Gastrocnemius medialis (tissue), 4 donors: Measurements from ENCODE around the gene A4GNT. TPM values are rescaled to one million over a fixed set of nuclear protein-coding genes. Genes with fewer than 3 reads are reported as not detected.
"Not testable (repeated sequence)": the region's sequence is repeated elsewhere in the genome, so short reads cannot be mapped to it uniquely, and the experiment has no call there.

Source experiments
- ATAC-seq, 2 donors: fragments of 150-250 bp; one replicate each; pipeline ENCODE4 v1.9.1; 2016
- DNase-seq, 2 donors: peaks; one replicate each; pipeline ENCODE4 v3.0.0-alpha.2; 2019
- H3K27ac ChIP-seq, 4 donors: fragments of 200-600 bp; sonication (generic); 1 replicate in 1 of 4; 2 replicates in 3 of 4; pipeline ENCODE4 v1.5.1; 2016 to 2018; ENCODE audit warnings: mild to moderate bottlenecking in 2 of 4, moderate library complexity in 1 of 4
- H3K27me3 ChIP-seq, 3 donors: fragments of 200-600 bp; sonication (generic) in 2 of 3; 1 replicate in 1 of 3; 2 replicates in 2 of 3; pipeline versions ENCODE4 v1.5.1 to v1.6.0; 2016 to 2019; ENCODE audit warnings: mild to moderate bottlenecking in 1 of 3, moderate library complexity in 1 of 3
- H3K36me3 ChIP-seq, 2 donors: fragments of 200-600 bp; sonication (generic) in 1 of 2; one replicate each; pipeline ENCODE4 v1.5.1; 2017 to 2018
- H3K4me1 ChIP-seq, 2 donors: fragments of 200-600 bp; sonication (generic) in 1 of 2; one replicate each; pipeline ENCODE4 v1.5.1; 2016 to 2017; ENCODE audit warnings: mild to moderate bottlenecking in 2 of 2
- H3K4me3 ChIP-seq, 4 donors: fragments of 200-600 bp; sonication (generic) in 3 of 4; 1 replicate in 1 of 4; 2 replicates in 3 of 4; pipeline ENCODE4 v1.5.1; 2016 to 2019; ENCODE audit warnings: mild to moderate bottlenecking in 2 of 4
- H3K9me3 ChIP-seq, 3 donors: fragments of 200-600 bp; sonication (generic) in 2 of 3; 1 replicate in 1 of 3; 2 replicates in 2 of 3; pipeline ENCODE4 v1.5.1; 2016 to 2019
- CTCF ChIP-seq, 5 experiments: fragments of 450-650 bp in 3 of 5; fragments of 200-600 bp in 2 of 5; sonication (generic) in 2 of 5; IDR thresholded peaks in 4 of 5; conservative IDR thresholded peaks in 1 of 5; 1 replicate in 4 of 5; 2 replicates in 1 of 5; pipeline ENCODE4 v1.5.1; 2016 to 2019; ENCODE audit warnings: antibody characterized with exemption in 5 of 5, mild to moderate bottlenecking in 3 of 5, moderate library complexity in 3 of 5
- POLR2A ChIP-seq, 2 donors: fragments of 450-650 bp; IDR thresholded peaks; one replicate each; pipeline ENCODE4 v1.6.1; 2017; ENCODE audit warnings: antibody characterized with exemption in 2 of 2, mild to moderate bottlenecking in 2 of 2, moderate library complexity in 2 of 2
- in situ Hi-C, 4 donors: fragments of 200-750 bp; cut with MboI; loops; one replicate each; pipeline versions ENCODE4 v1.15.0 to v1.8.0; 2017; ENCODE audit warnings: low sequenced_read_pairs in 4 of 4
- intact Hi-C: fragments of 100-400 bp; cut with DNase I; formaldehyde crosslinking; loops from one replicate; pipeline ENCODE4 v1.15.1; 2023; ENCODE audit warnings: low total_unique reads
- total RNA-seq, 4 donors: library from RNA; depleted of rRNA; stranded (reverse); fragments of >200 nt; gene quantifications; one replicate each; pipeline versions ENCODE4 v1.1.0 to v1.2.3, GENCODE V29; 2016

Gene A4GNT
- total RNA-seq, 4 donors from 2014 or later = not detected

DNA sequence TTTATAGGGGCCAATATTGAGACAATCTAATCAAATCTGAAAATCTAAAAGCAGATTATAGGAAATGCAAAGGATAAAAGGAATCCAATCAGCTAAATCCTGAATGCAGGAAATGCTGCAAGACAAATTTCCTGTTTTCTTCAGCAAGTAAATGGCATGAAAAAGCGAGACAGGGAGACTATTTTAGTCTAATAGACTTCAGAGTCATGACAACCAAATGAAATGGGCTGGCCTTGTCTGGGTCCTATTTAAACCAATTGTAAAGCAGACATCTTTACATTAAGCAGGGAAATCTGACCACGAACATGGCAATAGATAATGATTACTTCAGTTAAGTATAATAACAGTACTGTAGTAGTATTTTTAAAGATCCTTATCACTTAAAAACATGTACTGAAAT is 40.4 kb upstream of the A4GNT start:
- H3K9me3 ChIP-seq = no peaks in the 10 kb centered on the region
- intact Hi-C loops = no loop called here
- ATAC-seq = no peak

GRCh38 chr3:138165061-138165460 is 32.9 kb upstream of the A4GNT start:
- Histone ChIP-seq H3K27me3 (no peaks in the 10 kb centered on the region), H3K36me3 (peaks cover 0 to 83% of the 10 kb centered on the region in 2 donors), H3K9me3 (no peaks in the 10 kb centered on the region), H3K27ac (no peak overlapping the region), H3K4me1 (no peaks in the 10 kb centered on the region), H3K4me3 (no peak overlapping the region)
- TF ChIP-seq CTCF (IDR thresholded peaks at IDR 0.05 in 4 of 5, conservative IDR thresholded peaks at IDR 0.05 in 1 of 5) (no peak), POLR2A (IDR thresholded peaks at IDR 0.05) (no peak)
- intact Hi-C loops (no loop called here), in situ Hi-C loops (no loop called here)
- DNase-seq (no peak), ATAC-seq (no peak)

More for the DNA sequence above, 40.4 kb upstream of the A4GNT start:
- Histone ChIP-seq H3K4me3 (no peak overlapping the region), H3K4me1 (peaks cover 5 to 8% of the 10 kb centered on the region in 2 donors), H3K36me3 (peaks cover 0 to 20% of the 10 kb centered on the region in 2 donors), H3K27ac (no peak overlapping the region), H3K27me3 (no peaks in the 10 kb centered on the region)
- in situ Hi-C loops = no loop called here
- DNase-seq = no peak
- no peak for TF ChIP-seq CTCF (IDR thresholded peaks at IDR 0.05 in 4 of 5, conservative IDR thresholded peaks at IDR 0.05 in 1 of 5)

GRCh38 chr3:138157743-138158142 is 25.6 kb upstream of the A4GNT start:
- in situ Hi-C loops = no loop called here

GRCh38 chr3:138154534-138154933 is 22.3 kb upstream of the A4GNT start:
- no peaks in the 10 kb centered on the region for H3K9me3 ChIP-seq
- TF ChIP-seq POLR2A (IDR thresholded peaks at IDR 0.05) (no peak), CTCF (IDR thresholded peaks at IDR 0.05 in 4 of 5, conservative IDR thresholded peaks at IDR 0.05 in 1 of 5) (no peak)
- H3K4me3 ChIP-seq = no peak overlapping the region
- no peaks in the 10 kb centered on the region for H3K27me3 ChIP-seq
- in situ Hi-C loops = no loop called here
- ATAC-seq (no peak), DNase-seq (no peak)
- H3K36me3 ChIP-seq = no peaks in the 10 kb centered on the region
- H3K4me1 ChIP-seq = no peaks in the 10 kb centered on the region
- intact Hi-C loops = no loop called here
- H3K27ac ChIP-seq = no peak overlapping the region

More at GRCh38 chr3:138157743-138158142, 25.6 kb upstream of the A4GNT start:
- Histone ChIP-seq H3K4me3 (no peak overlapping the region), H3K27me3 (no peaks in the 10 kb centered on the region), H3K36me3 (peaks cover 0 to 25% of the 10 kb centered on the region in 2 donors), H3K27ac (no peak overlapping the region), H3K4me1 (no peaks in the 10 kb centered on the region), H3K9me3 (no peaks in the 10 kb centered on the region)
- intact Hi-C loops = no loop called here
- no peak for DNase-seq
- TF ChIP-seq POLR2A (IDR thresholded peaks at IDR 0.05) = no peak
- TF ChIP-seq CTCF (IDR thresholded peaks at IDR 0.05 in 4 of 5, conservative IDR thresholded peaks at IDR 0.05 in 1 of 5) = no peak
- no peak for ATAC-seq

DNA sequence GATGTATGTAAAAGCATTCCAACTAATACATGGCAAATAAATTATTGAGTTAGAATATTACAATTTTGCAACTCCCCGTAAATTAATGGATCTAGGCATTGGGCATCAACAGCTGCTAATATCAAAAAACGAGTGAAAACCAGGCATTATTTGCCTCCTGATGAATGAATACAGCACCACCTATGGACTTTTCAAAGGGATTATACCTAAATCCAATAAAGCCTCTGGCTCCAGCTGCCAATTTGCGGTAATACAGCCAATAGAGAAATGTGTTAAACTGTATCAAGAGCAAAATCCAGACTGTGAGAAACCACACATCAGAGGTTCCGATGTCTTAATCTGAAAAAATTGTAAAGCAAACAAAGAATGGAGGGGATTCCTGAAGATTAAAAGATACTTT is 16.3 kb upstream of the A4GNT start:
- no peak for ATAC-seq
- in situ Hi-C loops = no loop called here
- TF ChIP-seq POLR2A (IDR thresholded peaks at IDR 0.05) (no peak), CTCF (IDR thresholded peaks at IDR 0.05 in 4 of 5, conservative IDR thresholded peaks at IDR 0.05 in 1 of 5) (no peak)

DNA sequence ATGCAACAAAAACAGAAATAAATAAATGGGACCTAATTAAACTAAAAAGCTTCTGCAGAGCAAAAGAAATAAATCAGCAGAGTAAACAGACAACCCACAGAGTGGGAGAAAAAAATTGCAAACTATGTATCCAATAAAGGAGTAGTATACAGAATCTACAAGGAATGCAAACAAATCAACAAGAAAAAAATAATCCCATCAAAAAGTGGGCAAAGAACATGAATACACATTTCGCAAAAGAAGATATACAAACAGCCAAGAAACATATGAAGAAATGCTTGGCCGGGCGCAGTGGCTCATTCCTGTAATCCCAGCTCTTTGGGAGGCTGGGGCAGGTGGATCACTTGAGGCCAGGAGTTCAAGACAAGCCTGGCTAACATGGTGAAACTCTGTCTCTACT is 10.0 kb upstream of the A4GNT start:
- ATAC-seq, H3K27ac ChIP-seq, in situ Hi-C loops, H3K9me3 ChIP-seq, DNase-seq, intact Hi-C loops, H3K4me3 ChIP-seq, H3K4me1 ChIP-seq, H3K27me3 ChIP-seq, H3K36me3 ChIP-seq: not testable (repeated sequence)

More for the DNA sequence above, 16.3 kb upstream of the A4GNT start:
- Histone ChIP-seq H3K4me3 (no peak overlapping the region), H3K4me1 (no peaks in the 10 kb centered on the region), H3K27me3 (no peaks in the 10 kb centered on the region), H3K36me3 (no peaks in the 10 kb centered on the region), H3K27ac (no peak overlapping the region), H3K9me3 (peaks cover 0 to 5% (median 0%) of the 10 kb centered on the region in 3 donors)
- intact Hi-C loops = no loop called here
- DNase-seq = no peak
